GM18519 (cell line): ENCODE measurements around the gene CD300H.
"Not testable (repeated sequence)": the region's sequence is repeated elsewhere in the genome, so short reads cannot be mapped to it uniquely, and the experiment has no call there.

Source experiments
- ATAC-seq: cut with Tn5 transposase; IDR thresholded peaks from one replicate; pipeline ENCODE4 v1.9.1; 2021; ENCODE audit warnings: mild to moderate bottlenecking, moderate library complexity; ENCODE audit not compliant: unreplicated experiment, low FRiP score

The CD300H gene

DNA sequence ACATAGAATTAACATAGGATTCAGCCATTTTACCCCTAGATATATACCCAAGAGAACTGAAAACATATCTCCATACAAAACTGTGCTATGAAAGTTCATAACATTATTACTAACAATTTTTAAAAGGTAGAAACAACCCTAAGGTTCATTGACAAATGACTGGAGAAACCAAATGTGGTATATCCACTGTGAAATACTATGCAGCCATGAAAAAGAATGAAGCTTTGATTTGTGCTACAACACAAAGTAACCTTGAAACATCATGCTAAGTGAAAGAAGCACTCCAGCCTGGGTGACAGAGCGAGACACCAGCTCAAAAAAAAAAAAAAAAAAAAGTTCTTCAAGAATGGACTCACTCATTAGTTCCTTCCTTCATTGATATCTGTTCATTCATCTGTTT, 24.2 kb upstream of the CD300H start:
- ATAC-seq: no peak

DNA sequence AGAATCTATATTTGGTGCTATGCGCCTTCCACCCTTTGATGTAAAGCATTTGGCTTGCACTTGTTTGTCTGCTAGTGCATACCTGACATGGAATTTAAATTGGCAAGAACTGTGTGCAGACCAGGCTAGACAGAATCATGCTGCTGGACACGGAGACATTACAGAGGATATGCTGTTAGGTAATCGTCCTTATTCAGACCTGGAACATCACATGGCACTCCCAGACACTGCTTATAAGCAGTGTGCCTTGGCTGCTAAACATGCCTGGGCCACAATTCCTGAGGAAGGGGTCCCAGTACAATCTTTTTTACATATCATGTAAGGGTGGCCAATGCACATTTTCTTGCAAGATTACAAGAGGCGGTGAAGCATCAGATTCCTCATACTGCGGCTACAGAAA, 18.4 kb upstream of the CD300H start:
- no peak for ATAC-seq

DNA sequence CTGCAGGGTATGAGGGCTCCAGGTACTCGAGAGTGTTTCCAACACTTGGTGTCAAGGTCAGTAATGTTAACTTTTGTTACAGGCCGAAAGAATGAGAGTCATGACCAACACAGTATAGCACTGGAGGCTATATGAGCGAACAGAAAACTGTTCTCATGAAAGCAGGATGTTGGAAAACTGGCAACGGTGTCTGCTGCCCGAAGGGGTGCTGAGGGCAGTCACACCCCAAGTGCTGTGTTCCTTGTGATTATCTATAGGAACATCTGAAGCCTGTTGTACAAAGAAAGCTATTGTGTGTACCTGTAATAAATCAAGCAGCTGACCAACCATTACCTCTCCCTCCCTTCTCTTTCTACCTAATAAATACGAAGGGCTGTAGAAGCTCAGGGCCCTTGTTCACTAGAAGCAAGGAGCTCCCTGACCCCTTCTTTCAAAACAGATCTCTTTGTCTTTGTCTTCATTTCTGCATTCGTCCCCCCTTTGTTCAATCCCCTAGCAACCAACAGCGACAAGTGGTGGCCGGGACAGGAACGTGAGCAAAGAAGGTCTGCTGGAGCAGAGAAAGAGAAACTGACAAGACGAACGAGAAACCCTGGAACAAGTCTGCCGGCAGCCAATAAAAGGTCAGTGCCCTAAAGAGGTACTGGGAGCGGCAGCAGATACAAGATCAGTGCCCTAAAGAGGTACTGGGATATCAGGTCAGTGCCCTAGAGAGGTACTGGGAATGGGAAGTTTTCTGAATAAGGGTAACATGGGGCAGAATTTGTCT, 17.2 kb upstream of the CD300H start:
- ATAC-seq: no peak

DNA sequence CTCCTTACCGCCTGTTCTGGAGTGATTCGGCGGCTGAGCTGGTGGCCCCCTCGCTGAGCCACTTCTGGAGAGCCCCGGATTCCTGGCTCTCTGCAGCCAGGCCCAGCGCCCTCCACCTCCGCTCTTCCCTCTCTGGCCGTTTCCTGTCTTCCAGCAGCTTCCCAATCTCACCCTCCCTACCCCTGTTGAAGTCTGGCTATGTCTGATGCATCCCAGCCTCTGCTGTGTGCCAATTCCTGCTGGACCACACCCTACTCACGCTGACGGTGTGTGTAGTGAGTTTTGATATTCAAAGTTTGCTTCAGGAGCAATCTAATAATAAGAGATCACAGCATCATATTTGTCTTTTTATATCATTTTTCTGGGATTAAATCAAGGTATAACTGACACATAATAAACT, 15.3 kb upstream of the CD300H start:
- no peak for ATAC-seq

DNA sequence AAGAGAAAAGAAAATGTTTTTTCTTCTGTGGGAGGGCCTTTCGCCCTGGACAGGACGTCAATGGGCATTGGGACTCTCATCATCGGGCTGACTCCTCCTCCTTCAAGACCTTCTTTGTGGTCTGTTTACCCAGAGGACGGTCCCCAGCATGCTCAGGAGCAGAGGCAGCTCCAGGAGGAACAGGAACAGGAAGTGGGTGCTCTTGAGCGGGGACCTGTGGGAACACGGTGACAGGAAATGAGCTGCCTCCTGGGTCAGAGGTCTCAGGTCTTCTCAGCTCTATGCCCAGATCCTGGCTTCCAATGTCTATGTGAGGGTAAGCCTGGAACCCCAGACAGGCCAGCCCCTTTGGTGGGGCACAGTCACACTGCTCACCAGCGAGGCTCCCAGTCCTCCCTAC, 12.6 kb upstream of the CD300H start:
- no peak for ATAC-seq

DNA sequence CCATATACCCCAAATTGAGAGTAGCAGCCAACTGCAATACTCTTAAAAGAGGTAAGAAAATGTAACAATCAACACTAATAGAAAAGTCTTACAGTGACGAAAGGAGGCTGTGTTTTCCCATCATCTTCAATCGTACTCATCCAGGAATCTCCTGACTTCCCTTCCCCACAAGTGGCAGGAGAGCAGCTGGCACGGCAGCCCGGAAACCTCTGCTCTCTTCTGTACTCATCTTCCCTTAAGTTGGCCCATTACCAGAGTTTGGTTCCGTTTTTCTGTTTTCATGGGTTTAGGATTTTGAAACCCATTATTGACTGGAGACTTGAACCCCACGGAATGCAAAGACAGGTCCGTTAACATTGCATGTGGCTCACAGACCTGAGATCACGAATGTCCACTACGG, 11.7 kb upstream of the CD300H start:
- no peak for ATAC-seq

DNA sequence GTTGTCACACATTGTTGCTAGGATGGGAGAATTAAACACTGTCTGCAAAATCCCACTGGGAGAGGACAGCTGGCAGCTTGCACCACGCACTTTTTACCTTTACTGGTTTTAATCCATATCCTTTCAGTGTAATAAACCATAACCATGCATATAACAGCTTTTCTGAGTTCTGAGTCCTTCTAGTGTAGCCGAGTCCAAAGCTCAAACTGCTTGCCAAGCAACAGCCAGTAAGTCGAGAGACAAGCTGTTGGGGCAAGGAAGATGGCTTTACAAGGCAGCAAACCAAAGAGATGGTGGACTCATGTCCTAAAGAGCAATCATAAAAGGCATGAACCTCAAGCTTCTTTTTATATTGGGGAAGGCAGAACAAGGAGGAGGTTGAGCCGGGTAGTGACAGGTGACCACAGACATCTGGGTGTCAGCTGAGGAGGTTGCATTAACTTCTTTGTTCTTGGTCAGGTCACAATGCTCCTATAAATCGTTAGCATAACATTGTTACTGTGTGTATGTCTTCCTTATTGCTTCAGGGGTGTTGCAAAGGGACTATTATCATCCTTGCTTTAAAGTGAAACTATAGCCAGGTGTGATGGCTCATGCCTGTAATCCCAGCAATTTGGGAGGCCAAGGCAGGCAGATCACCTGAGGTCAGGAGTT, 7.3 kb upstream of the CD300H start:
- ATAC-seq: no peak

DNA sequence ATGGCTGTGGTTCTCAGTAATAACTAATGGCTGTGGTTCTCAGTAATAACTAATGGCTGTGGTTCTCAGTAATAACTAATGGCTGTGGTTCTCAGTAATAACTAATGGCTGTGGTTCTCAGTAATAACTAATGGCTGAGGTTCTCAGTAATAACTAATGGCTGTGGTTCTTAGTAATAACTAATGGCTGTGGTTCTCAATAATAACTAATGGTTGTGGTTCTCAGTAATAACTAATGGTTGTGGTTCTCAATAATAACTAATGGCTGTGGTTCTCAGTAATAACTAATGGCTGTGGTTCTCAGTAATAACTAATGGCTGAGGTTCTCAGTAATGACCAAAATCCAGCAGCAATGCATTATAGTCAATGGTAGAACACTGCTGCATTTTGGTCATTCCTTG, 6.3 kb upstream of the CD300H start:
- ATAC-seq: not testable (repeated sequence)

DNA sequence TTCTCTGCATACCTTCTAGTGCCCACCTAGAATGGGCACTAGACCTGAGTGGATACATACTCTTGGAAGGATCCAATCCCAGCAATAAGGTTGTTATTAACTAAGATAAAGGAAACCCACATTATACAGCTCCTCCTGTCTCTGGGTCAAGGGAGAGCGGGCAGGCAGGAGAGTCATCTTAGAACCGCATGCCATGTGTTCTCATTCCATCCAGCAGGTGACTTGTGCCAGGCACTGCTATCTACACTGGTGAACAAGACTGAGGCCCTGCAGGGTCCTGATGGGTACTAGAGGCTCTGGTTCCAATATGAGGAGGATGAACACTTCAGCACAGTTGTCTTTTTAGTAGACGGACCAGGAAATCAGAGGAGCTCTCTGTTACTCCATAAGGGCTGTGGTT, 5.9 kb upstream of the CD300H start:
- ATAC-seq: no peak

DNA sequence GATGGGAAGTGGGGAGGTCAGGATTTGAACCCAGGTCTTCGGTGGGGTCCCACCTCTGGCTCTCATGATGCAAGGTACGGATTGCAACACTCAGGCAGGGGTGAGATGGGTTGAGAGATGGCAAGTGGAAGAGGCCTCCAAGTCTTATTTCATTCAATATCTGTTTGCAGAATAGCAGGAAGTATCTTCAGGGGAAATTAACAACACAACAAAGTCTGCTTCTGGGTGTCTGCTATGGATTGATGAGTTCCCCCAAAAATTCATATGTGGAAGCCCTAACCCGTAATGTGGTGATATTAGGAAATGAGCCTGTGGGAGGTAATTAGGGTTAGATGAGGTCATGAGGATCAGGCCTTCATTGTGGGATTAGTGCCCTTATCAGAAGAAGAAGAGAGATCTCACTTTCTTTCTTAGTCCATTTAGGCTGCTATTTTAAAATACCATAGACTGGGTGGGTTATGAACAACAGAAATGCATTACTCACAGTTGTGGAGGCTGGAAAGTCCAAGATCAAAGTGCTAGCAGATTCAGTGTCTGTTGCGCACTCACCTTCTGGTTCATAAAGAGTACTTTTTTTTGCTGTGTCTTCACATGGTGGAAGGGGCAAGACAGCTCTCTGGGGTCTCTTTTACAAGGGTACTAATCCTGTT, 4.4 kb upstream of the CD300H start:
- ATAC-seq: no peak

DNA sequence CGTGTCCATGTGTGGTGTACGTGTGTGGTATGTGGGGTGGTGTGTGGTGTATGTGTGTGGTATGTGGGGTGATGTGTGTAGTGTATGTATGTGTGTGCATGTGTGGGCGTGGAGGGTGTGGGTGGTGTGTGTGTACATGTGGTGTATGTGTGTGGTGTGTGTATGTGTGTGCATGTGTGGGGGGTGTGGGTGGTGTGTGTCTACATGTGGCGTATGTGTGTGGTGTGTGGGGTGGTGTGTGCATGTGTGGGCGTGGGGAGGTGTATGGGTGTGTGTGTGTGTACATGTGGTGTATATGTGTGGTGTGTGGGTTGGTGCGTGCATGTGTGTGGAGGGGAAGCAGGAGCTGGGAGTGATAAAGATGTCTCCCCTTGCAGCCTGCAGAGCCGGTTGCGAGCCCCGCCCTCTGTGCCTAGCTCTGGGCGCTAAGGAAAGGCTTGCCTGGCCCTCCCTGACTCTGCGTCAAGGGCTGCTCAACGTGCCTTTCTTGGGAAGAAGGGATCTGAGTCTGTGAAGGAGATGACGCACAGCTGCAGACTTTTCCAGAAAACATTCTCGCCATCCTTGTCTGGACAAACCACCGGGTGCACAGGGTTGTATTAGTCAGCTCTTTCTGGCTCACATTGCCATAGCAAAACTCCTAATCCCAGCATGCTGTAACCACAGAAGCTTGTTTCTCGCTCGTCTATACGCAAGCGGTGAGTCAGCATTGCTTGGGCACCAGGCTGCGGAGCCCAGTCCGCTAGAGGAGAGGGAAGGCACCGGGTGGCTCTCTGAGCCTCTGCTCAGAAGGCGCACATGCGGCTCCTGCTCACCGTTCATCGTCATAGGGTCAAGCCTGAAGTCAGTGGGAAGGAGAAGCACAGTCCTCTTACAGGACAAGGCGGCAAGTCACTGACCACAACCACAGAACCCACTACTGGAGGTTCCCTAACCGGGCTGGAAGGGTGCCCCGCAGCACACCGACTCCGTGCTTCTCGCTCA, 2.0 kb upstream of the CD300H start:
- ATAC-seq: no peak

DNA sequence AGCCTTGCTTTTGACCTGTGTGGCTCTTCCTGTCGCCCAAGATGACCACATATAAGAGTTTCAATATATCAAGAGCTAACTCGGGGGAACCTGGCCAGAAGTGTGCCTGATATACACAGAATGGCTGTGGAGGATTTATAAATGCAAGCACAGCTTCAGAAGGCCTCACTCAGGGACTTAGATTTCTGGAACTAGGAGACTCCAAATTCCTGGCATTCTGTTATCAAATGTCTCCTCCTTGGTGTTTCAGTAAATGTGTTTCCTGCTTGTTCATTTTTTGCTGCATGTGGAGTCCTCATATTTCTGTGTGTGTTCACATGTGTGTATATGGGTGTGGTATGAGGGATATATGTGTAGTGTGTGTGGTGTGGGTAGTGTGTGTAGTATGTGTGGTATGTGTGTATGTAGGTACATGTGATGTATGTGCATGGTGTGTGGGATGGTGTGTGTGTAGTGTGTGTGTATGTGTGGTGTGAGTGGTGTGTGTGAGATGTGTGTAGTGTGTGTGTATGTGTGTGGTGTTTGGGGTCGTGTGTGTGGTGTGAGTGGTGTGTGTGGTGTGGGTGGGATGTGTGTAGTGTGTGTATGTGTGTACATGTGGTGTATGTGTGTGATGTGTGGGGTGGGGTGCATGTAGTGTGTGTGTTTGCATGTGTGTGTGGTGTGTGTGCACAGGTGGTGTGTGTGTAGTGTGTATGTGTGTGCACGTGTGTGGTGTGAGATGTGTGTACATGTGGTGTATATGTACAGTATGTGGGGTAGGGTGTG, 981 bp upstream of the CD300H start:
- no peak for ATAC-seq

DNA sequence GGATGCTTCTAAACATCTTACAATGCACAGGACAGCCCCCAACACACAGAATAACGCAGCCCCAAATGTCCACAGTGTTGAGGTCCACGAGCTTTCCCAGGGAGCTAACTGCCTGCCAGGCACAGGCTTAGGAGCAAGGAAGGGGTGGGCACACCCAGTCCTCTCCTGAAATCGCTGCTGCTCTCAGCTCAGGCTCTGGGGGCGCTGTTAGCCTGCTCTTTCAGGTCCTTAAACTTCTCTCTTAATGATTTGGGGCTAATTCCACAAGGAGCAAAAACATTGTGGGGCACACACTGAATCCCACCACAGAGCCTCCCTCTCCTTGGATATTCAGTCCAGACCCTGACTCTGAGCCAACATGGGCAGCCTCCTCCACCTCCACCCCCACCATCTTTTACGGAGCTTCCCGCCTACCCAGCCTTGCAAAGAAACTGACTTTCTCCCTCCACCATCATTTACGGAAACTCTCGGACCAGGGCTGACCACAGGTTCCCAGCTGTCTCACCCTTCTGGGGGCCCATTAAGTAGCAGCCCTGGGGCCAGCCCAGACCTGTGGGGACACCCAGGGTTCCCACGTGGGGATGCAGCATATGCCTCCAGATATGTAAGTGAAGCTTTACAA, 1.1 kb downstream of the CD300H start:
- no peak for ATAC-seq

DNA sequence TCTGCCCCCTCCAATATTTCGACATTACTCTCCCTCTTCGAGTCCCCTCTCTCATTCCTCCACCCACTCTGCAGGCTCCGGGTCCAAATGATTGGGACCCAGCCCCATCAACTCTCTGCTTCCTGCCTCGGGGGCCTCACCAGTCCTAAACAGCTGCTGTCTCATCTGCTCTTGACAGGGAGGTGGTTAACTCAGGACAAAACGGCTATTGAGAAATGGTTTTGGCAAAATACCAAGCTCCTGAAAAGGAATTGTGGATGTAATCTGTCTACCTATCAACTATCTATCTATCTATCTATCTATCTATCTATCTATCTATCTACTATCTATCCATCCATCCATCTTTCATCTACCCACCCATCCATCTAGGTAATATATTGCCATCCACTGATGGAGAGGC, 2.2 kb downstream of the CD300H start:
- no peak for ATAC-seq

DNA sequence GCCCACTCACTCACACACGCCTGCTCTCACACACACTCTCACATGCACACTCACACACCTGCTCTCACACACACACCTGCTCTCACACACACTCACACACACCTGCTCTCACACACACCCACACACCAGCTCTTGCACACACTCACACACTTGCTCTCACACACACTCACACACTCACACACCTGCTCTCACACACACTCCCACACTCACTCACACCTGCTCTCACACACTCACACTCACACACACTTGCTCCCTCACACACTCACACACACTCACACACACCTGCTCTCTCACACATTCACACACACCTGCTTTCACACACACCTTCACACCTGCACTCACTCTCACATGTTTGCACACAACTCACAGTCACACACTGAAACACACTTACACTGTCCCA, 4.0 kb downstream of the CD300H start:
- no peak for ATAC-seq

DNA sequence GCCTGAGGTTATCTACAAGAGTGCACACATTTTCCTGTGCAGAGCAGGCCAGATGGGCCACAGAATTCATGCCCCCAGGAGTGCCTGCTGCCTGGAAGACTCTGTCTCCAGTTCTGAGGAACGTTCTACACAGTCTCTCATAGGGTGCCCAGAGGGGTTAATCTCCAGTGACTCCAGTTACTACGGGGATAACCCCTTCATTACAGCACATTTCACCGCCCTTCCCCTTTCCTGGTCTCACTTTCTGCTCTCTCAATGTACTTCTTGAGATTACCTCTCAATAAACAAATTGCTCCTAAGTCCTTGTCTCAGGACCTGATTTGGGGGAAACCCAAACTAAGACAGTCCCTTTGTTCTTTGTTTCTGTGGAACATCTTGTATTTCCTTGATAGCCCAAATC, 5.7 kb downstream of the CD300H start:
- no peak for ATAC-seq

DNA sequence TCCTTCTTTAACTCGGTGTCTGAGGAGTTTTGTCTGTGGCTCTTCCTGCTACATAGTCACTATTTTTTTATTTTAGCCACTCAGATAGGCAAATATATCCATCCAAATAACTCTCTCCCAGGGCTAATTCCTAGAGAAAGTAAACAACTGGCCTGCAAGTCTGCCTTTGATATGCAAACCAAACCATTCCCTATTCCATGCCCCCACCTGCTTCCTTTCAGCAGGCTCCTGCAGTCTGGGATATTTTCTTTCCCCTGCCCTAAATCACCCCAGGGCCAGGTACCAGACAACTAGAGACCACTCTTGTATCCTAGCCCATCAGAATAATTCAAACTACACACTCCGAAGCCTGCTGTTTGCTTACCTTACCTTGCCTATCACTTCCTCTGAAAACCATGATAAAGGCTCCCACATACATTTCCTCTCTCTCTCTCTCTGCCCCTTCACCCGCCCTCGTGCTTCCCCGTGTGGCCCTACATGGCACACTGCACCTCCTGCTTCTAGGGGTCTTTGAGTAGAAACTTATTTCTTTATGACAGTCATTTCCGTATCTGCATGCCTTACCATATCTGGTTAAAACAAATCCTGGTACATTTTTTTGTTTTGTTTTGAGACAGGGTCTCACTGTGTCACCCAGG, 8.3 kb downstream of the CD300H start:
- no peak for ATAC-seq

DNA sequence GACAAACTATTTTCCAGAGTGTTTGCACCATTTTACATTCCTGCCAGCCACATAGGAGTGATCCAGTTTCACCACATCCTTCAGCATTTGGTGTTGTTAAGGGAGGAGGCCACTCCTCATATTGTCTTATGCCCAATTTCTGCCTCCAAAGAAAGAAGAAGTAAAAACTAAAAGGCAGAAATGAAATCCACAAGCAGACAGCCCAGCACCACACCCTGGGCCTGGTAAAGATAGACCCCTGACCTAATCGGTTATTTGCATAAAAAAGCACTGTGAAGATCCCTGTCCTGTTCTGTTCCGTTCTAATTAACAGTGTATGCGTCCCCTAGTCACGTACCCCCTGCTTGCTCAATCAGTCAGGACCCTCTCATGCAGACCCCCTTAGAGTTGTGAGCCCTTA, 8.9 kb downstream of the CD300H start:
- not testable (repeated sequence) for ATAC-seq

DNA sequence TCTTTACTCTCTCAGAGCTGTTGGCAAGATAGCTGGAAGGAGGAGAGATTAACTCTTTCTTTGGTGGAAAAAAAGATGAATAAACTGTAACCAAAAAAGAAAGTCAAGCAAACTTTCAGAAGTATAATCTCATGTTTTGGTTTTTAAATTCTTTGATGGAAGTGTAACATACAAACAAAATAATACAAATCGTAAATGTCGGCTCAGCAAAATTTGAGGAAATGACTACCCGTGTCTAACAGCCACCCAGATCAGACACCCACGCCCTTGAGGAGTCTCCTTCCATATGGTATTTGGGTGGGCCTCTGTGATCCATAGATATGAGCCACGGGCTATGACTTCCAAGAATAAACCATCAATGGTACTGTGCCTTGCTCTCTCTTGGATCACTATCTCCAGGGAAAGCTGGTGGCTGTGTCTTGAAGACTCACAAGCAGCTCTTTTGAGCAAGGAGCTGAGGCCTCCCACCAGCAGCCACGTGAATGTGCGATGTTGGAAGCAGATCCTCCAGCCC, 11.8 kb downstream of the CD300H start:
- ATAC-seq: no peak
